ENCODE data around the gene LRTM2.

LRTM2 gene

GRCh38 chr12:1797011-1797901, 23.1 kb upstream of the LRTM2 start:
- TF ChIP-seq, protein P1, sequence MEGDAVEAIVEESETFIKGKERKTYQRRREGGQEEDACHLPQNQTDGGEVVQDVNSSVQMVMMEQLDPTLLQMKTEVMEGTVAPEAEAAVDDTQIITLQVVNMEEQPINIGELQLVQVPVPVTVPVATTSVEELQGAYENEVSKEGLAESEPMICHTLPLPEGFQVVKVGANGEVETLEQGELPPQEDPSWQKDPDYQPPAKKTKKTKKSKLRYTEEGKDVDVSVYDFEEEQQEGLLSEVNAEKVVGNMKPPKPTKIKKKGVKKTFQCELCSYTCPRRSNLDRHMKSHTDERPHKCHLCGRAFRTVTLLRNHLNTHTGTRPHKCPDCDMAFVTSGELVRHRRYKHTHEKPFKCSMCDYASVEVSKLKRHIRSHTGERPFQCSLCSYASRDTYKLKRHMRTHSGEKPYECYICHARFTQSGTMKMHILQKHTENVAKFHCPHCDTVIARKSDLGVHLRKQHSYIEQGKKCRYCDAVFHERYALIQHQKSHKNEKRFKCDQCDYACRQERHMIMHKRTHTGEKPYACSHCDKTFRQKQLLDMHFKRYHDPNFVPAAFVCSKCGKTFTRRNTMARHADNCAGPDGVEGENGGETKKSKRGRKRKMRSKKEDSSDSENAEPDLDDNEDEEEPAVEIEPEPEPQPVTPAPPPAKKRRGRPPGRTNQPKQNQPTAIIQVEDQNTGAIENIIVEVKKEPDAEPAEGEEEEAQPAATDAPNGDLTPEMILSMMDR (conservative IDR thresholded peaks at IDR 0.05; ENCODE audit: control insufficient read depth, insufficient read depth, low read depth, low read length) = no peak
- H3K4me3 ChIP-seq (ENCODE audit: control insufficient read depth, low read depth, low read length) = peak overlapping the region; percentile 55
- DNase-seq (ENCODE audit: low read depth) = peak; percentile 10

DNA sequence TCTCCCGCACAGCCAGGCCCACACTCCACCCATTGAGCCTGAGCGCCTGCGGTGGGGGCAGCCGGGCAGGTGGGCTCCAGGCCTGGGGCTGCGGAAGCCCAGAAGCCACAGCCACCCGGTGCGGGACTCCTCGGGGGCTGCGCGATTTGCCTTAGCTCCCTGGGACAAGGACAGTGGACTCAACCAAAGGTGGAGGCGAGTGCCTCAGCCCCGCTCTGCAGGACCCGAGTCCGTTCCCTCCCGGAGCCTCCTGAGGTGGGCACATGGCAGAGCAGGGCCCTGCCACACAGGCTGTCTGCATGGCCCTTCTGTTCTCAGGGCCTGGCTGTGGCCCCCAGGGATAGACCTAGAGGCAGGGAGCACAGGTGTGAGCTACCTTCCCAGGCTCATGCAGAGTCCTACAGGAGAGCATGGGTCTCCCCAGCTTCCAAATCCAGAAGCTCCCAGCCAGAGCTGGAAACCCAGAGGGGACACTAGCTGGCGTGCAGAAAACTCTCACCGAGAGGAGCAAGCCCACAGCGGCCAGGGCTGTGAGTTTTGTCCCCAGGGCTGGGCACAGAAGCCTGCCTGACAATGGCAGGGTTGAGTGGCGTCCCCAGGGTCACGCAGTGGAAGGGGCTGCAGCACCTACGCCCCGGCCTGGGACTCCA, 22.2 kb upstream of the LRTM2 start:
- TF ChIP-seq, protein P1 (conservative IDR thresholded peaks at IDR 0.05; ENCODE audit: control insufficient read depth, insufficient read depth, low read depth, low read length) = no peak
- no peak for DNase-seq (ENCODE audit: low read depth)
- H3K4me3 ChIP-seq (ENCODE audit: control insufficient read depth, low read depth, low read length) = no peak overlapping the region

- TF ChIP-seq, protein P1 (conservative IDR thresholded peaks at IDR 0.05; ENCODE audit: control insufficient read depth, insufficient read depth, low read depth, low read length) = no peak
- no peak overlapping the region for H3K4me3 ChIP-seq (ENCODE audit: control insufficient read depth, low read depth, low read length)
- no peak for DNase-seq (ENCODE audit: low read depth)
Measured at GRCh38 chr12:1798641-1799020, 21.7 kb upstream of the LRTM2 start.

DNA sequence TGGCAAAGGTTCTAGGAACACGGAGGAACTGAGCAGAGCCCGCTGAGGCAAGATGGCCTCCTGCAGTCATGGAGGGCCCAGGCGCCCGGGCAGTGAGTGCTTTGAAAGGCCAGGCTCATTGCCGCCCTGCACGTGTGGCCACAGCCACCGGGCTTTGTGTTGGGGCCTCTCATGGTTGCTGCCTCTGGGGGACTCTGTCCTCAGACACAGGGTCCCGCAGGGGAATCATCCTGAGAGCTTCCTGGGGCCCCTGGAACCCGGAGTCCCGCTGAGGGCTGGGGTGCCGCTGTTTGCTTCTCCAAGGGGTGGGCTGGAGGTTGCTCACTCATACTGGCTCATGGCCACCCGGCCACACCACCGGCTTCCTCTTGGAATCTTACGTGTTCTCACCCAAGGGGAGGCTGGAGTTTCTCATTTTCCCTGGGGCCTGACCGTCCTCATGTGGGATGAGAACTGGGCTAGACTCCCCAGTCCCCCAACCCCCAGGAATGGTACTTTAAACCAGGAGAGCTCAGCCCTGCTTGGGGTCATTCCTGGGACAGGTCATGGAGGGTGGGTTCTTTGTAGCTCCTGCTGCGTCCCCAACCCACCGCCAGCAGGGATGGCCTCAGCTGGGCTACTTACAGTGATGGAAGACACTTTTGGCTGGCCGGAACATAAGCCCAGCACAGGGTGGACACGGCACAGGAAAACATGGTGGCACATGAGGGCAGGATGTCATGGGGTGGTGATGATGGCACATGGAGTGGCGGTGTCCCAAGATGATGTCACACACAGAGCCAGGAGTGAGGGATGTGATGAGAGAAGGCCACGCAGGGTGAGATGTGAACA, 21.1 kb upstream of the LRTM2 start:
- DNase-seq (ENCODE audit: low read depth) = no peak

GRCh38 chr12:1799882-1800400, 20.4 kb upstream of the LRTM2 start:
- no peak for DNase-seq (ENCODE audit: low read depth)
- no peak overlapping the region for H3K4me3 ChIP-seq (ENCODE audit: control insufficient read depth, low read depth, low read length)
- TF ChIP-seq, protein P1 (conservative IDR thresholded peaks at IDR 0.05; ENCODE audit: control insufficient read depth, insufficient read depth, low read depth, low read length) = no peak

More for the DNA sequence above, 21.1 kb upstream of the LRTM2 start:
- TF ChIP-seq, protein P1 (conservative IDR thresholded peaks at IDR 0.05; ENCODE audit: control insufficient read depth, insufficient read depth, low read depth, low read length) = no peak
- no peak overlapping the region for H3K4me3 ChIP-seq (ENCODE audit: control insufficient read depth, low read depth, low read length)
